ENCODE data around the gene GALNT3. TPM values are rescaled to one million over a fixed set of nuclear protein-coding genes. Genes with fewer than 3 reads are reported as not detected.

The GALNT3 gene
- total and polyA plus RNA-seq, 2 donors = 3.2 to 14.0 TPM

- Histone ChIP-seq H3K4me3 (ENCODE audit: low read depth, low read length) (no peak overlapping the region), H3K36me3 (ENCODE audit: insufficient read depth) (no peaks in the 10 kb centered on the region), H3K27ac (ENCODE audit: low read depth) (no peak overlapping the region), H3K4me1 (ENCODE audit: insufficient read depth) (no peaks in the 10 kb centered on the region)
- no peak for DNase-seq (ENCODE audit: extremely low spot score)
- 92% methylated on average over 1 of the region's 1 CpG for whole genome bisulfite sequencing
These were observed 3.6 kb downstream of the GALNT3 start for GRCh38 chr2:165790466-165790865.

- H3K27ac ChIP-seq (ENCODE audit: low read depth) = no peak overlapping the region
- no peak overlapping the region for H3K4me3 ChIP-seq (ENCODE audit: low read depth, low read length)
- 50% methylated on average over 1 of the region's 1 CpG for WGBS
- no peaks in the 10 kb centered on the region for H3K36me3 ChIP-seq (ENCODE audit: insufficient read depth)
- DNase-seq (ENCODE audit: extremely low spot score) = no peak
- H3K4me1 ChIP-seq (ENCODE audit: insufficient read depth) = no peaks in the 10 kb centered on the region
These were observed 6.7 kb downstream of the GALNT3 start for GRCh38 chr2:165787334-165787733.

- no peak overlapping the region for H3K4me3 ChIP-seq (ENCODE audit: low read depth, low read length)
- WGBS = 96% methylated on average over 4 of the region's 4 CpGs
- no peak overlapping the region for H3K27ac ChIP-seq (ENCODE audit: low read depth)
- no peak for DNase-seq (ENCODE audit: extremely low spot score)
- no peaks in the 10 kb centered on the region for H3K36me3 ChIP-seq (ENCODE audit: insufficient read depth)
- H3K4me1 ChIP-seq (ENCODE audit: insufficient read depth) = no peaks in the 10 kb centered on the region
These were observed 14.3 kb downstream of the GALNT3 start for GRCh38 chr2:165779706-165780105.

- no peak overlapping the region for H3K27ac ChIP-seq (ENCODE audit: low read depth)
- H3K4me3 ChIP-seq (ENCODE audit: low read depth, low read length) = no peak overlapping the region
- H3K4me1 ChIP-seq (ENCODE audit: insufficient read depth) = no peaks in the 10 kb centered on the region
- WGBS = 93% methylated on average over 4 of the region's 4 CpGs
- no peak for DNase-seq (ENCODE audit: extremely low spot score)
- no peaks in the 10 kb centered on the region for H3K36me3 ChIP-seq (ENCODE audit: insufficient read depth)
These were observed 15.2 kb downstream of the GALNT3 start for GRCh38 chr2:165778653-165779451.

GRCh38 chr2:165778187-165778556, 15.9 kb downstream of the GALNT3 start:
- H3K36me3 ChIP-seq (ENCODE audit: insufficient read depth) = no peaks in the 10 kb centered on the region
- no peak overlapping the region for H3K4me3 ChIP-seq (ENCODE audit: low read depth, low read length)
- H3K27ac ChIP-seq (ENCODE audit: low read depth) = no peak overlapping the region
- H3K4me1 ChIP-seq (ENCODE audit: insufficient read depth) = no peaks in the 10 kb centered on the region
- DNase-seq (ENCODE audit: extremely low spot score) = no peak

- Histone ChIP-seq H3K4me3 (ENCODE audit: low read depth, low read length) (no peak overlapping the region), H3K4me1 (ENCODE audit: insufficient read depth) (no peaks in the 10 kb centered on the region), H3K36me3 (ENCODE audit: insufficient read depth) (no peaks in the 10 kb centered on the region), H3K27ac (ENCODE audit: low read depth) (no peak overlapping the region)
- 81% methylated on average over 2 of the region's 2 CpGs for WGBS
- no peak for DNase-seq (ENCODE audit: extremely low spot score)
These were observed 16.4 kb downstream of the GALNT3 start for GRCh38 chr2:165777522-165778186.

- no peaks in the 10 kb centered on the region for H3K36me3 ChIP-seq (ENCODE audit: insufficient read depth)
- no peak overlapping the region for H3K27ac ChIP-seq (ENCODE audit: low read depth)
- no peak for DNase-seq (ENCODE audit: extremely low spot score)
- H3K4me3 ChIP-seq (ENCODE audit: low read depth, low read length) = no peak overlapping the region
- no peaks in the 10 kb centered on the region for H3K4me1 ChIP-seq (ENCODE audit: insufficient read depth)
These were observed 17.3 kb downstream of the GALNT3 start for GRCh38 chr2:165776796-165777195.

GRCh38 chr2:165776013-165776412, 18.0 kb downstream of the GALNT3 start:
- no peak overlapping the region for H3K27ac ChIP-seq (ENCODE audit: low read depth)
- H3K4me1 ChIP-seq (ENCODE audit: insufficient read depth) = no peaks in the 10 kb centered on the region
- WGBS = 26% methylated on average over 4 of the region's 4 CpGs
- H3K4me3 ChIP-seq (ENCODE audit: low read depth, low read length) = no peak overlapping the region
- no peaks in the 10 kb centered on the region for H3K36me3 ChIP-seq (ENCODE audit: insufficient read depth)
- no peak for DNase-seq (ENCODE audit: extremely low spot score)

- no peaks in the 10 kb centered on the region for H3K4me1 ChIP-seq (ENCODE audit: insufficient read depth)
- H3K36me3 ChIP-seq (ENCODE audit: insufficient read depth) = no peaks in the 10 kb centered on the region
- H3K4me3 ChIP-seq (ENCODE audit: low read depth, low read length) = no peak overlapping the region
- H3K27ac ChIP-seq (ENCODE audit: low read depth) = no peak overlapping the region
- 86% methylated on average over 2 of the region's 2 CpGs for WGBS
- no peak for DNase-seq (ENCODE audit: extremely low spot score)
These were observed 20.4 kb downstream of the GALNT3 start for GRCh38 chr2:165773684-165774083.

- Histone ChIP-seq H3K4me3 (ENCODE audit: low read depth, low read length) (no peak overlapping the region), H3K4me1 (ENCODE audit: insufficient read depth) (no peaks in the 10 kb centered on the region), H3K27ac (ENCODE audit: low read depth) (no peak overlapping the region), H3K36me3 (ENCODE audit: insufficient read depth) (no peaks in the 10 kb centered on the region)
- DNase-seq (ENCODE audit: extremely low spot score) = no peak
- 89% methylated on average over 3 of the region's 3 CpGs for WGBS
These were observed 21.9 kb downstream of the GALNT3 start for GRCh38 chr2:165772183-165772582.

- H3K36me3 ChIP-seq (ENCODE audit: insufficient read depth) = no peaks in the 10 kb centered on the region
- H3K4me3 ChIP-seq (ENCODE audit: low read depth, low read length) = no peak overlapping the region
- no peak for DNase-seq (ENCODE audit: extremely low spot score)
- no peaks in the 10 kb centered on the region for H3K4me1 ChIP-seq (ENCODE audit: insufficient read depth)
- H3K27ac ChIP-seq (ENCODE audit: low read depth) = no peak overlapping the region
These were observed 27.6 kb downstream of the GALNT3 start for GRCh38 chr2:165766326-165766927.

GRCh38 chr2:165762723-165763122, 31.3 kb downstream of the GALNT3 start:
- 85% methylated on average over 4 of the region's 4 CpGs for WGBS
- no peak overlapping the region for H3K4me3 ChIP-seq (ENCODE audit: low read depth, low read length)
- DNase-seq (ENCODE audit: extremely low spot score) = no peak
- no peaks in the 10 kb centered on the region for H3K4me1 ChIP-seq (ENCODE audit: insufficient read depth)
- H3K36me3 ChIP-seq (ENCODE audit: insufficient read depth) = no peaks in the 10 kb centered on the region
- no peak overlapping the region for H3K27ac ChIP-seq (ENCODE audit: low read depth)

GRCh38 chr2:165757906-165758675, 36.0 kb downstream of the GALNT3 start:
- Histone ChIP-seq H3K27ac (ENCODE audit: low read depth) (no peak overlapping the region), H3K4me1 (ENCODE audit: insufficient read depth) (no peaks in the 10 kb centered on the region), H3K4me3 (ENCODE audit: low read depth, low read length) (no peak overlapping the region), H3K36me3 (ENCODE audit: insufficient read depth) (peaks cover 1% of the 10 kb centered on the region)
- DNase-seq (ENCODE audit: extremely low spot score) = no peak
- 43% methylated on average over 4 of the region's 4 CpGs for WGBS

Data from urinary bladder (tissue), 4 donors.